Measurements from ENCODE around the gene GPATCH2.

Gene GPATCH2

DNA sequence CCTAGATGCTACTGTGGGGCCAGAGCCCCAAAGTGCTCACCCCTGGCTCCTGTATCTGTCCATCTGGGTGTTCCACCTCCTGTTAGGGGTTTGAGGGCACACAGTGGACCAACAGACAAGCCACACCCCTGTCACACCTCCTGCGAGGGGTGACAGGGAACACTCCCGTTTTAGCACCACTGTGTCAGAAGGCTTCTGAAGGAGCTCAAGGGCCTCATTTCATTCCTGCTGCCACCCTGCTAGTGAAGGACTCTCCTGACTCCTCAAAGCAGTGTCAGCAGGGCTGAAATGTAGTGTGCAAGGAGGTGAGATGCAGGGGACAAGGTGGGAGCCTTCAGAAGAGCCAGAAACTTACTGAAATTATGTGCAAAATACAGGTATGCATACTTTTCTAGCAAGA lies 174.6 kb downstream of the GPATCH2 start:
- H3K4me2 ChIP-seq (ENCODE audit: low read length), result no peak overlapping the region
- H3K9ac ChIP-seq (ENCODE audit: low read length), result no peak overlapping the region
- H3K4me3 ChIP-seq (ENCODE audit: low read depth, low read length, poor library complexity, severe bottlenecking), result no peak overlapping the region
- no peaks in the 10 kb centered on the region for H3K27me3 ChIP-seq (ENCODE audit: insufficient read depth, low read length)
- no peaks in the 10 kb centered on the region for H3K79me2 ChIP-seq (ENCODE audit: insufficient read depth, low read length)
- no peak for TF ChIP-seq EZH2 (IDR thresholded peaks at IDR 0.05; ENCODE audit: borderline replicate concordance, low read length)
- TF ChIP-seq, protein P1, sequence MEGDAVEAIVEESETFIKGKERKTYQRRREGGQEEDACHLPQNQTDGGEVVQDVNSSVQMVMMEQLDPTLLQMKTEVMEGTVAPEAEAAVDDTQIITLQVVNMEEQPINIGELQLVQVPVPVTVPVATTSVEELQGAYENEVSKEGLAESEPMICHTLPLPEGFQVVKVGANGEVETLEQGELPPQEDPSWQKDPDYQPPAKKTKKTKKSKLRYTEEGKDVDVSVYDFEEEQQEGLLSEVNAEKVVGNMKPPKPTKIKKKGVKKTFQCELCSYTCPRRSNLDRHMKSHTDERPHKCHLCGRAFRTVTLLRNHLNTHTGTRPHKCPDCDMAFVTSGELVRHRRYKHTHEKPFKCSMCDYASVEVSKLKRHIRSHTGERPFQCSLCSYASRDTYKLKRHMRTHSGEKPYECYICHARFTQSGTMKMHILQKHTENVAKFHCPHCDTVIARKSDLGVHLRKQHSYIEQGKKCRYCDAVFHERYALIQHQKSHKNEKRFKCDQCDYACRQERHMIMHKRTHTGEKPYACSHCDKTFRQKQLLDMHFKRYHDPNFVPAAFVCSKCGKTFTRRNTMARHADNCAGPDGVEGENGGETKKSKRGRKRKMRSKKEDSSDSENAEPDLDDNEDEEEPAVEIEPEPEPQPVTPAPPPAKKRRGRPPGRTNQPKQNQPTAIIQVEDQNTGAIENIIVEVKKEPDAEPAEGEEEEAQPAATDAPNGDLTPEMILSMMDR (IDR thresholded peaks at IDR 0.05; ENCODE audit: low read length), result no peak
- no peaks in the 10 kb centered on the region for H3F3A ChIP-seq (ENCODE audit: insufficient read depth, low read length)
- H3K9me3 ChIP-seq (ENCODE audit: low read length), result no peaks in the 10 kb centered on the region
- H4K20me1 ChIP-seq (ENCODE audit: insufficient read depth, low read length), result no peaks in the 10 kb centered on the region
- H3K36me3 ChIP-seq (ENCODE audit: insufficient read depth, low read length), result no peaks in the 10 kb centered on the region
- no peak overlapping the region for H2AFZ ChIP-seq (ENCODE audit: low read length)
- H3K4me1 ChIP-seq (ENCODE audit: insufficient read depth, low read length, severe bottlenecking), result no peaks in the 10 kb centered on the region
- H3K27ac ChIP-seq (ENCODE audit: low read depth, low read length, poor library complexity, severe bottlenecking), result no peak overlapping the region
- H3K9me2 ChIP-seq (ENCODE audit: low read depth, low read length), result no peaks in the 10 kb centered on the region

DNA sequence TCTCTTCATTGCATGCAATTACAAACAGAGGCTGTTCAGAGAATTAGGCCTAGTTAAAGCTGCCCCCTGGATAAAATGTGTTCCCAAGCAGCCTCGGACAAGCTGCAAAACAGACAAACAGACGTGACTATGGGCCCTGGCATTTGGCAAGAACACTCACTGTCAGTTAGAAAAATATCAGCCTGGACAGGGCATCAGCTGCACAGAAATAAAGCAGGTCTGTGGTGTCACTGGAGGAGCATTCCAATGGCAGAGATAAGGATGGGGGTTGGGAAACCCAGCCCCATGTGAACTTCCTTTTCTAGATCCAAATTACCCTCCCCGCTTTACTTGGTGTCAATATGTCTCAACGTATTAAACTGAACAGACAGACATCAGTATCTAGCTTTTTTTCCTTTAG lies 177.1 kb downstream of the GPATCH2 start:
- no peak overlapping the region for H3K9ac ChIP-seq (ENCODE audit: low read length)
- H2AFZ ChIP-seq (ENCODE audit: low read length), result no peak overlapping the region
- no peaks in the 10 kb centered on the region for H3K9me2 ChIP-seq (ENCODE audit: low read depth, low read length)
- H3K4me3 ChIP-seq (ENCODE audit: low read depth, low read length, poor library complexity, severe bottlenecking), result no peak overlapping the region
- no peaks in the 10 kb centered on the region for H3F3A ChIP-seq (ENCODE audit: insufficient read depth, low read length)
- no peak overlapping the region for H3K27ac ChIP-seq (ENCODE audit: low read depth, low read length, poor library complexity, severe bottlenecking)
- no peaks in the 10 kb centered on the region for H4K20me1 ChIP-seq (ENCODE audit: insufficient read depth, low read length)
- TF ChIP-seq, protein P1 (IDR thresholded peaks at IDR 0.05; ENCODE audit: low read length), result no peak
- no peak for TF ChIP-seq EZH2 (IDR thresholded peaks at IDR 0.05; ENCODE audit: borderline replicate concordance, low read length)
- H3K79me2 ChIP-seq (ENCODE audit: insufficient read depth, low read length), result no peaks in the 10 kb centered on the region
- H3K4me1 ChIP-seq (ENCODE audit: insufficient read depth, low read length, severe bottlenecking), result no peaks in the 10 kb centered on the region
- H3K36me3 ChIP-seq (ENCODE audit: insufficient read depth, low read length), result no peaks in the 10 kb centered on the region
- H3K4me2 ChIP-seq (ENCODE audit: low read length), result no peak overlapping the region
- H3K27me3 ChIP-seq (ENCODE audit: insufficient read depth, low read length), result no peaks in the 10 kb centered on the region
- no peaks in the 10 kb centered on the region for H3K9me3 ChIP-seq (ENCODE audit: low read length)

DNA sequence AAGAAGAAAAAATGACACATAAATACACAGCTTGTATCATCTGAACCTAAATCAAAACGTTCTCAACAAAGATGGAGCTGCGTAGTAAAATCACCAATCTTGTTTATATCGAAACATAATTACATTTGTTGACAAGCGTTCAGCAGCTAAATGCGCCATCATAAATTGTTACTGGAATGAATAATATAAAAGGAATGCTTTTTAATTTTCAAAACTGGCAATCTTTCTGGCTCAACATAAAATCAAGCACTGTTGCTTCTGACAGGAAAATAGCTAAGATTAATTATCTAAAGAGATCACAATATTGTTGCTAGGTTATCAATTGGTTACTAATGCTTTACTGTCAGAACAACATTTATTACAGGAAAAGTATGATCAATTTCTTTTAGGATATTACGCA lies 181.5 kb downstream of the GPATCH2 start:
- Histone ChIP-seq H3K9me2 (ENCODE audit: low read depth, low read length) (no peaks in the 10 kb centered on the region), H3K79me2 (ENCODE audit: insufficient read depth, low read length) (no peaks in the 10 kb centered on the region), H3K27ac (ENCODE audit: low read depth, low read length, poor library complexity, severe bottlenecking) (no peak overlapping the region), H2AFZ (ENCODE audit: low read length) (no peak overlapping the region), H3K4me2 (ENCODE audit: low read length) (no peak overlapping the region), H3K9me3 (ENCODE audit: low read length) (no peaks in the 10 kb centered on the region), H3K9ac (ENCODE audit: low read length) (no peak overlapping the region), H3K27me3 (ENCODE audit: insufficient read depth, low read length) (no peaks in the 10 kb centered on the region), H3K4me1 (ENCODE audit: insufficient read depth, low read length, severe bottlenecking) (no peaks in the 10 kb centered on the region), H3K36me3 (ENCODE audit: insufficient read depth, low read length) (no peaks in the 10 kb centered on the region), H4K20me1 (ENCODE audit: insufficient read depth, low read length) (no peaks in the 10 kb centered on the region), H3F3A (ENCODE audit: insufficient read depth, low read length) (no peaks in the 10 kb centered on the region; the same call in 1 of the 2 replicates), H3K4me3 (ENCODE audit: low read depth, low read length, poor library complexity, severe bottlenecking) (no peak overlapping the region)
- no peak for TF ChIP-seq EZH2 (IDR thresholded peaks at IDR 0.05; ENCODE audit: borderline replicate concordance, low read length)
- TF ChIP-seq, protein P1 (IDR thresholded peaks at IDR 0.05; ENCODE audit: low read length), result no peak
